ENCODE results near the gene PSG5.
"Not testable (repeated sequence)": the region's sequence is repeated elsewhere in the genome, so short reads cannot be mapped to it uniquely, and the experiment has no call there.

Gene PSG5

GRCh38 chr19:43188092-43188491 is 1.8 kb upstream of the PSG5 start:
- DNase-seq (ENCODE audit: low read depth in 3 of 3, low spot score in 1 of 3) = not testable (repeated sequence)

DNA sequence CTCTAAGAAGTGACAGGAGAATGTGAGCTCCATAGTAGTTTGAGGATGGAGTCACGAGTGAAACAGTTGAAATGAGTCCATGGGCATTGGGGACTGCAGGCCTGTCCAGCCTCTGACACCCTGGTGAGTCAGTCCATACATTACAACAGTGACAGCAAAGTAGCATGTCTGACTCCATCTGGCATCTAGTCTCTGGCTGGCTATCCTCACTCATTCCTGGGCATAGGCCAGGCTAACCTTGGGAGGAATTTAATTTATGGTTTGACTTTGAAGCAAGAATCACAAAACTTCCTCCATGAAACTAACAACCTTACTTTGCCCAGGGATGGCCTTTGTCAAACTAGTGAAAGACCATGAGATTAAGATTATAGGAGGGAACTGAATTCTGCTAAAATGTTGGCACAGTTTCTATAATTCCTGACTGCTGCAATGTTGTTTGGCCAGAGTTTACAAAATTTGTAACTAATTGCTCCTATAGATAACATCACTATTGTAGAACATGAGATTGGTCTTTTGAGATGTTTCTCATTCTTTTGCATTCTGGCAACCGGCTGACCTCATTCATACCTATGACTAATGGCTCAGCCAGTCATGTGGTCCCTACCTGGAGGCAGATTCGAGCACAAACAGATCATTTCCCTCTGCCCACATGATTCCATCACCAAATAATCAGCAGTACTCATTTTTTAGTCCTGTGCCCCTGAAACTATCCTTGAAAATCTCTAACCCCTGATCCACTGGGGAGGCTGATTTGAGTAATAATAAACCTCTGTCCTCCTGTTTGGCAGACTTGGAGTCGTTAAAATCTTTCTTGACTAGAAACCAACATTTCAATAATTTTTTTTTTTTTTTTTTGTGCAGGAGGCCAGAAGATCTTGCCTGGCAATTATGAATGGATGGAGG is 4.2 kb downstream of the PSG5 start:
- not testable (repeated sequence) for DNase-seq (ENCODE audit: low read depth in 3 of 3, low spot score in 1 of 3)

DNA sequence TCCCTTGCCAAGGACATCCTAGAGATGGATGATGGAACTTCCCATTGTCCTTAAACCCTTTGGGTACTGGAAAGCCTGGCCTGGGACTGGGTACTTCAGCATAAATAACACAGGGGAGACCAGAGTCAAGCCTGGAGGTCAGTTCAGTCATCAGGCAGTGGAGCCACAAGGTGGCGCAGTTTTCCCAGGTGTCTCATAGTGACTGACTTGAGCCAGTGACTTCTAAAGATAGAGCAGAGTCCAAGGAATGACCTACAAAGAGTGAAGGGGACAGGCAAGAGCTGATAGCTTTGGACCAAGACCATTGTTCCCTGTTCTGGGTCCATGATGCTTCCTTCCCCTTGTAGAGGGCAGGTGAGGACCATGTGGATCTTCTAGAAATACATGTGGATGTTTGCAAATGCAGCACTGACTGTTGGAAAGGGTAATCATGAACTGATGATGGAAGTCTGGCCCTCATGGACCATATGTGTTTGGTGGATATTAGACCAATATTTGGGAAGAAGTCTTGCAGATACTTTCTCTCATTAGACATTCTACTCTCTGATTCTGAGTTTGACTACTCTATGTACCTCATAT is 6.7 kb downstream of the PSG5 start:
- not testable (repeated sequence) for DNase-seq (ENCODE audit: low read depth in 3 of 3, low spot score in 1 of 3)

DNA sequence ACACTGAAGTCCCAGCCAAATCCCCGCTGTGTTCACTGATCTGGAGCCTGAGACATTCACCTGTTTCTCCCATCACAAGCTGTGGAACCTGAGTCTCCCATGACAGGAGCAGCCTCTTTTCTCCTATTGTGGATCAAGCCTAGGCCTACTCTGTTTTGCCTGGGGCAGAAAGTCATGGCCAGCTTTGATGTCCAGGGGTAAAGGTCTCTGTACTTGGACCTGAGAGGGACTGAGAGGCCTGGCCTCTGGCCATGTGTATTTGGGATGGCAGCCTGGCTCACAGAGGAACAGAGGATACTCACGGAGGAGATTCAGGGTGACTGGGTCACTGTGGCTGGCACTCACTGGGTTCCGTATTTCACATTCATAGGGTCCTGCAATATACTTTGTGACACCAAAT is 7.8 kb downstream of the PSG5 start:
- not testable (repeated sequence) for DNase-seq (ENCODE audit: low read depth in 3 of 3, low spot score in 1 of 3)

DNA sequence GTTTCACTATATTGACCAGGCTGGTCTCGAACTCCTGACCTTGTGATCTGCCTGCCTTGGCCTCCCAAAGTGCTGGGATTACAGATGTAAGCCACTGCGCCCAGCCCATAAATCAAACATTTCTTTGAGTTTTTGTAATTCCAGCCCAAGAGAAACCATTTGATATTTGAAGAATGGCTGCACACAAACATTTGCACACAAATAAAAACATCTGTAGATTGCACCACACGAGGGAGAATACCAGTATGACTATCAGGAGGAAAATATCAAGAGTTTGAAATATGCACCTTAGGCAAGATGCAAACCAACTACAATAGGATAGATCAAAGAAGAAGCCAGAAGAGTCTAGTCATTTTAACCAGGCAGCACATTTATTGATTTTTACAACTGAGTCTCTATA is 20.4 kb downstream of the PSG5 start:
- DNase-seq (ENCODE audit: low read depth in 3 of 3, low spot score in 1 of 3) = not testable (repeated sequence)

DNA sequence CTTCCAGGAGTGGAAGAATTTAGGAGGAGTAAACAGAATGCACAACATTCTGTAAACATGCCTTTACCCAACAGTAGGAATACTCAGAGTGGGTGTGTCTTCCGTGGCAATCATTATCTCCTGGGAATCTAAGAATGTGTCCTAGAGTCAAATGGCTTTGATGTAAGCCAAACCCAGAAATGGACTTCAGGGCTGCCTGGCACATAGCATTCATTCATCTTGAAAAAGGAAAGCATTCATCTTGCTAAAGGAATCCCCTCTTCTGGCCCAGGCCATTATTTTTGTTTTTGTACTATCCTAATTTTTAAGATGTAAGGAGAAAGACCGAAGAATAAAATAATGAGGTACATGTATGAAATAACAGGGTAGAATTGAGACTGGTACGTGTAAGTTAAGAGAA is 23.2 kb downstream of the PSG5 start:
- not testable (repeated sequence) for DNase-seq (ENCODE audit: low read depth in 3 of 3, low spot score in 1 of 3)

DNA sequence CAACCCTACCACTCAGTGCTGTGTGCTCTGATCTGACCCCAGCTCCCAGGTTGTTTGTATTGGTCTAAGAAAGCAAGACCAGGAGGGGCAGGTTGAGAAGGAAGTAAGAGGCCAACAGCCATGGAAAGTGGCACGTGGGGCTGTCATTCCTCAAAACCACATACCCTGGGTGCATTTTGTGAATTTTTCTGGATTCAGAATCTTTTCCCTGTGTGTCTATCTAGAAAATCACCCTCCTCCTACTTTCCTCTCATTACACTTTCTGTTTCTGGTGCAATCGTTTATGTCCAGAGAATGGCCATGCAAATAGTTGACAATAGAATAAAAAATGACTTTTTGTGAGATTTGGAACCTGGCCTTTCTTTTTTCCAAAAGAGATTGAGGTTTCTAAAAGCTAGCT is 24.1 kb downstream of the PSG5 start:
- not testable (repeated sequence) for DNase-seq (ENCODE audit: low read depth in 3 of 3, low spot score in 1 of 3)

GRCh38 chr19:43152214-43152613 is 34.1 kb downstream of the PSG5 start:
- no peak for DNase-seq (ENCODE audit: low read depth in 3 of 3, low spot score in 1 of 3)

- DNase-seq (ENCODE audit: low read depth in 3 of 3, low spot score in 1 of 3) = not testable (repeated sequence)
Observed at GRCh38 chr19:43149788-43150187, 36.5 kb downstream of the PSG5 start.

DNA sequence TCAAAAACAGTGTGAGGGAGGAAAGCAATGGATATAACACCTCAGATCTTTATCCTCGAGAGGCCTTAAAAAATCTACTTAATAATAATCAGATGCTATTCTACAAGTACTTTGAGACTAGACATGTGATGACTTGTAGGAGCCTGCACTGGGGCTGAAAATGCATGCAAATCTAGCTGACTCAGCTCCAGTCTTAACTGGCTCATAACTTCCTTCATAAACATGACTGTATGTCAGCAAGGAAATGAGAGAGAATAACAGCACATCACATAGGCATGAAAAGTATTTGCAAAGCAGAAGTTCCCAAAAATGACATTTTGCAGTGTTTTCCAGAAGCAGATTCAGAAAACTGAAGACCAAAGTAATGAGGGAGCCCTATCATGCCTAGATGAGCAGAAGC is 38.1 kb downstream of the PSG5 start:
- no peak for DNase-seq (ENCODE audit: low read depth in 3 of 3, low spot score in 1 of 3)

- DNase-seq (ENCODE audit: low read depth in 3 of 3, low spot score in 1 of 3) = not testable (repeated sequence)
Observed at GRCh38 chr19:43141763-43142162, 44.6 kb downstream of the PSG5 start.

DNA sequence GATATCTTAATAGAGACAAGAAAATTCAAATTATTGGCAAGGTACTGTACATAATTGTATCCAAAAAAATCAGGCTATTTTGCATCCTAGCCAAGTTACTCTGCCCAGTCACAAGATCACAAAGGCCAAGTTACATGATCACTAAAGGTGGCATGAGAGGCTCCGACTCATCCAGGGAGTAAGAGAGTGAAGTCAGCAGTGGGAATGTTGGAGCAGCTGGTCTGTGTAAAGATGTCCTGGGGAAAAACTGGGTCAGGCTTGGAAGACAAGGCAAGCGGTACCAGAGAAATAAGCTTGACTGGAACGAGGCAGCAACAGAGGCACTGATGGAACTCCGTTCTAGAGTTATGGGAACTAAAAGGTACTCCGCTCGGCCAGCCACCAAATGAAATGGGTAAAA is 53.6 kb downstream of the PSG5 start:
- DNase-seq (ENCODE audit: low read depth in 3 of 3, low spot score in 1 of 3) = no peak

GRCh38 chr19:43131281-43131842 is 55.0 kb downstream of the PSG5 start:
- not testable (repeated sequence) for DNase-seq (ENCODE audit: low read depth in 3 of 3, low spot score in 1 of 3)

- DNase-seq (ENCODE audit: low read depth in 3 of 3, low spot score in 1 of 3) = not testable (repeated sequence)
Observed at GRCh38 chr19:43129197-43129596, 57.1 kb downstream of the PSG5 start.

GRCh38 chr19:43127336-43127735 is 59.0 kb downstream of the PSG5 start:
- not testable (repeated sequence) for DNase-seq (ENCODE audit: low read depth in 3 of 3, low spot score in 1 of 3)

- DNase-seq (ENCODE audit: low read depth in 3 of 3, low spot score in 1 of 3) = no peak
Observed at GRCh38 chr19:43126720-43127119, 59.6 kb downstream of the PSG5 start.

DNA sequence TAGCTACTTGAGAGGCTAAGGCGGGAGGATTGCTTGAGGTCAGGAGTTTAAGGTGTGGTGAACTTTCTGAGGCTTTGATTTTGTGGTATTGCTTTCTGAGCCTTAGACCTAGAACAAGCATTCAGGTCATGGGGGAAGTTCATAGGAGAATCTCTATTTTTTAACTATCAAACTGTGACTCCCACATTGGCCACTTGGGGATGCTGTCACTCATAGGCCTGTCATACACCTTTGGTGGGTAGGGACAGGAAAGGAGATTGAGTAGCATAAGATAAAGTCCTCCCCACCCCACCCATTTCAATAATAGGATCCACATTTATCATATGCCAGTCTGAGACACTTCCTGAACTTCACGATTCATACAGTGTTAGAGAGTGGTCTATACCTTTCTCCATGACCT is 62.0 kb downstream of the PSG5 start:
- no peak for DNase-seq (ENCODE audit: low read depth in 3 of 3, low spot score in 1 of 3)

DNA sequence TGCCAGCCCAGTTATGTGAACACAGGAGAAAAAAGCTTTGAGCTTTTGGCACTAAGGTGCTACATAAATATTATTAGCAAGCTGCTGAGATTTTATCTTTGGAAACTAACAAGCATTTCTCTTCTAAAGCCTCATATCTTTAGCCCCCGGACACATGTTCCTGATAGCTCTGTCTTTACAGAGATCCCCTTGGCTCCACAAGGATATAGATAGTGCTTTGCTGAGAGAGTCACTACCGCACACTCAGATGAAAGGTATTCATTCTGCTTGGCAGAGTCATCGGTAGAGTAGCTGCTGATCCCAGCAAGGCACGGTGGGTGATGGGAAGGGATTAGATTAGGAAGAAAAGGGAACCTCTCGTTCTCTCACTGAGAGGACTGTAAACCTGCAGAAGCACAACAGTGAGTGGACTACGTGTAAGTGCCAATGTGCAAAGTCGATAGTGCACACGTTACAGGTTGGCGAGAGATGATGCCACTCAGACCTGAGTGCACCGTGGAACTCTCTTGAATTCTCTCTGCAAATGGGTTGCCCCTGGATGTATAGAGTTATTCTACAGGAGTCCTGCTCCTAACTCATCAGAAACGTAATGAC is 65.8 kb downstream of the PSG5 start:
- not testable (repeated sequence) for DNase-seq (ENCODE audit: low read depth in 3 of 3, low spot score in 1 of 3)

DNA sequence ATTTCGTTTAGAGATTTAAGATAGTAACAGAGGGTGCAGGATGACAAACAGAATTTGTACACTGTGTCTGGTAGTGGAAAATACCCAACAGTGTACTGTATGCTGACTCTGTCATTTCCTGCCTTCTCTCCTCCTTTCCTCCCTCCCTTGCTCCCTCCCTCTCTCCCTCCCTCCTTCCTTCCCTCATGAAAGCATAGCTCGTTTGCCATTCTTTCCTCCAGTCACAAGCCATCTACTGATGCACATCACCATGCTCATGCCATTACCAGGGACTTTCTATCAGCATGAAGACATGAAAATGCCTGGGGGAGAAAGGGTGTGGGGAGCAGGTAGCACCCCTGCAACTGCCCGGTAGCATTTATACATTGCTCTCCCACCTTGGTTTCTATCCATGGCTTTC is 66.8 kb downstream of the PSG5 start:
- DNase-seq (ENCODE audit: low read depth in 3 of 3, low spot score in 1 of 3) = not testable (repeated sequence)
